Renal pelvis (tissue), 12 donors: Measurements from ENCODE around the gene ENTPD6. TPM values are rescaled to one million over a fixed set of nuclear protein-coding genes. Genes with fewer than 3 reads are reported as not detected.
A peak's percentile ranks its signal among the peaks of the same experiment; 100 is the strongest.
"Not testable (repeated sequence)": the region's sequence is repeated elsewhere in the genome, so short reads cannot be mapped to it uniquely, and the experiment has no call there.

ENCODE experiments used
- DNase-seq: peaks from one replicate; pipeline ENCODE4 v3.0.0-alpha.2; 2013
- long read RNA-seq, 16 experiments: transcript quantifications; one replicate each; lab custom pipeline, GENCODE V29; 2026
- polyA plus RNA-seq, 3 donors: library from polyadenylated mRNA; unstranded; fragments of 120-200 nt; gene quantifications; one replicate each; pipeline ENCODE4 v1.2.1, GENCODE V29; 2013; ENCODE audit not compliant: insufficient read length in 3 of 3

The ENTPD6 gene
- 10 to 100 TPM; 45.4 to 55.6 (median 51.1) TPM for polyA plus RNA-seq
- long read RNA-seq, donor 1, partial matches to known transcripts, result 0 of 8 reads
- long read RNA-seq, donor 1, other reads (novel, unspliced or antisense), result 0 of 8 reads
- long read RNA-seq, donor 2, transcript ENTPD6-201 (14 exons, 2,708 nt), result major isoform, 5 of 6 reads
- long read RNA-seq, donor 2, partial matches to known transcripts, result 0 of 6 reads
- long read RNA-seq, donor 2, other reads (novel, unspliced or antisense), result 0 of 6 reads
- long read RNA-seq, donor 3, partial matches to known transcripts, result 6 of 9 reads
- long read RNA-seq, donor 3, other reads (novel, unspliced or antisense), result 0 of 9 reads
- long read RNA-seq, donor 4, partial matches to known transcripts, result 0 of 4 reads
- long read RNA-seq, donor 4, other reads (novel, unspliced or antisense), result 0 of 4 reads
- long read RNA-seq, donor 5, partial matches to known transcripts, result 0 of 1 reads
- long read RNA-seq, donor 5, other reads (novel, unspliced or antisense), result 0 of 1 reads
- long read RNA-seq, donor 6, partial matches to known transcripts, result 0 of 7 reads
- long read RNA-seq, donor 6, other reads (novel, unspliced or antisense), result 0 of 7 reads
- long read RNA-seq, donor 7, partial matches to known transcripts, result 6 of 14 reads
- long read RNA-seq, donor 7, other reads (novel, unspliced or antisense), result 0 of 14 reads
- long read RNA-seq, donor 8, partial matches to known transcripts, result 0 of 4 reads
- long read RNA-seq, donor 8, other reads (novel, unspliced or antisense), result 0 of 4 reads
- long read RNA-seq, donor 9, partial matches to known transcripts, result 0 of 8 reads
- long read RNA-seq, donor 9, other reads (novel, unspliced or antisense), result 0 of 8 reads
- long read RNA-seq, donor 10, partial matches to known transcripts, result 0 of 2 reads
- long read RNA-seq, donor 10, other reads (novel, unspliced or antisense), result 0 of 2 reads
- long read RNA-seq, donor 11, partial matches to known transcripts, result 0 of 3 reads
- long read RNA-seq, donor 11, other reads (novel, unspliced or antisense), result 0 of 3 reads
- long read RNA-seq, donor 12, partial matches to known transcripts, result 0 of 5 reads
- long read RNA-seq, donor 12, other reads (novel, unspliced or antisense), result 0 of 5 reads
- long read RNA-seq, donor 13, partial matches to known transcripts, result 0 of 3 reads
- long read RNA-seq, donor 13, other reads (novel, unspliced or antisense), result 0 of 3 reads
- long read RNA-seq, donor 14, partial matches to known transcripts, result 0 of 9 reads
- long read RNA-seq, donor 14, other reads (novel, unspliced or antisense), result 0 of 9 reads
- long read RNA-seq, donor 15, partial matches to known transcripts, result 0 of 11 reads
- long read RNA-seq, donor 15, other reads (novel, unspliced or antisense), result 0 of 11 reads
- long read RNA-seq, donor 16, partial matches to known transcripts, result 0 of 6 reads
- long read RNA-seq, donor 16, other reads (novel, unspliced or antisense), result 0 of 6 reads

GRCh38 chr20:25195014-25195961 is at the start of gene ENTPD6:
TSS of gene ENTPD6 (plus strand) at chr20:25195712. CDS start at chr20:25206537, 10,825 bp downstream.
- DNase-seq, result peak; percentile 88

- no peak for DNase-seq
Observed at GRCh38 chr20:25146976-25147375, 48.5 kb upstream of the ENTPD6 start.

- DNase-seq, result no peak
Observed at GRCh38 chr20:25147716-25148115, 47.8 kb upstream of the ENTPD6 start.

- DNase-seq, result peak; percentile 42
Observed at GRCh38 chr20:25148181-25148981, 47.1 kb upstream of the ENTPD6 start.

GRCh38 chr20:25148982-25149846 is 46.3 kb upstream of the ENTPD6 start:
- no peak for DNase-seq

GRCh38 chr20:25150016-25150415 is 45.5 kb upstream of the ENTPD6 start:
- DNase-seq, result no peak

- no peak for DNase-seq
Observed at GRCh38 chr20:25158043-25158442, 37.5 kb upstream of the ENTPD6 start.

- no peak for DNase-seq
Observed at GRCh38 chr20:25160467-25160866, 35.0 kb upstream of the ENTPD6 start.

GRCh38 chr20:25160897-25161296 is 34.6 kb upstream of the ENTPD6 start:
- DNase-seq, result no peak

- DNase-seq, result no peak
Observed at GRCh38 chr20:25165128-25165527, 30.4 kb upstream of the ENTPD6 start.

- DNase-seq, result not testable (repeated sequence)
Observed at GRCh38 chr20:25166105-25166782, 29.3 kb upstream of the ENTPD6 start.

- DNase-seq, result no peak
Observed at GRCh38 chr20:25173321-25173720, 22.2 kb upstream of the ENTPD6 start.

GRCh38 chr20:25173886-25174308 is 21.6 kb upstream of the ENTPD6 start:
- DNase-seq, result no peak

- no peak for DNase-seq
Observed at GRCh38 chr20:25176184-25176583, 19.3 kb upstream of the ENTPD6 start.

GRCh38 chr20:25177890-25178321 is 17.6 kb upstream of the ENTPD6 start:
- no peak for DNase-seq

- peak; percentile 12 for DNase-seq
Observed at GRCh38 chr20:25178563-25179438, 16.7 kb upstream of the ENTPD6 start.
